Retinal pigment epithelial cell (primary cell): Measurements from ENCODE around the gene BID.

ENCODE experiments used
- DNase-seq: peaks from one replicate; pipeline ENCODE4 v3.0.0-alpha.2; 2010; ENCODE audit warnings: low read depth
- H3K4me3 ChIP-seq: 2 replicates; pipeline ENCODE4 v1.5.1; 2011; ENCODE audit warnings: mild to moderate bottlenecking, low read length, control low read depth, moderate library complexity
- TF ChIP-seq, protein P1 (sequence below): conservative IDR thresholded peaks from 2 replicates; pipeline ENCODE4 v1.5.1; 2011; ENCODE audit warnings: low read depth, low read length, control low read depth, inconsistent platforms

The BID gene

DNA sequence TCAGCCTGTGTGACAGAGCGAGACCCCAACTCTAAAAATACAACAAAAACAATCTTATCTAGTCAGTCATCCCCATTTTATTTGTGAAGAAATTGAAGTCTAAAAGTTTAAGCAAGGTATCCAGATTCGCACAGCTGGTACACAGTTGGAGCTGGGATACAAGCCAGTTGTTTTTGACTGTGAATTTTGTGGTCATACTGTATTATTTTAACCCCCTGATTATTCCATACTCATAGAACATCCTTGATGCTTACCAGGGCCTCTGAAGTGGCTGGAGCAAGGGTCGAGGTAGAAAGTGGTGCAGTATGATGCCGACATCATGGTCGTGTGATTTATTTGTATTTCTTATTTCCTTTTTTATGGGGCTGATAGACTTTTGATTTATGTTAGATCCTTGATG is 50.0 kb downstream of the BID start:
- TF ChIP-seq, protein P1, sequence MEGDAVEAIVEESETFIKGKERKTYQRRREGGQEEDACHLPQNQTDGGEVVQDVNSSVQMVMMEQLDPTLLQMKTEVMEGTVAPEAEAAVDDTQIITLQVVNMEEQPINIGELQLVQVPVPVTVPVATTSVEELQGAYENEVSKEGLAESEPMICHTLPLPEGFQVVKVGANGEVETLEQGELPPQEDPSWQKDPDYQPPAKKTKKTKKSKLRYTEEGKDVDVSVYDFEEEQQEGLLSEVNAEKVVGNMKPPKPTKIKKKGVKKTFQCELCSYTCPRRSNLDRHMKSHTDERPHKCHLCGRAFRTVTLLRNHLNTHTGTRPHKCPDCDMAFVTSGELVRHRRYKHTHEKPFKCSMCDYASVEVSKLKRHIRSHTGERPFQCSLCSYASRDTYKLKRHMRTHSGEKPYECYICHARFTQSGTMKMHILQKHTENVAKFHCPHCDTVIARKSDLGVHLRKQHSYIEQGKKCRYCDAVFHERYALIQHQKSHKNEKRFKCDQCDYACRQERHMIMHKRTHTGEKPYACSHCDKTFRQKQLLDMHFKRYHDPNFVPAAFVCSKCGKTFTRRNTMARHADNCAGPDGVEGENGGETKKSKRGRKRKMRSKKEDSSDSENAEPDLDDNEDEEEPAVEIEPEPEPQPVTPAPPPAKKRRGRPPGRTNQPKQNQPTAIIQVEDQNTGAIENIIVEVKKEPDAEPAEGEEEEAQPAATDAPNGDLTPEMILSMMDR: no peak
- no peak for DNase-seq
- no peak overlapping the region for H3K4me3 ChIP-seq

DNA sequence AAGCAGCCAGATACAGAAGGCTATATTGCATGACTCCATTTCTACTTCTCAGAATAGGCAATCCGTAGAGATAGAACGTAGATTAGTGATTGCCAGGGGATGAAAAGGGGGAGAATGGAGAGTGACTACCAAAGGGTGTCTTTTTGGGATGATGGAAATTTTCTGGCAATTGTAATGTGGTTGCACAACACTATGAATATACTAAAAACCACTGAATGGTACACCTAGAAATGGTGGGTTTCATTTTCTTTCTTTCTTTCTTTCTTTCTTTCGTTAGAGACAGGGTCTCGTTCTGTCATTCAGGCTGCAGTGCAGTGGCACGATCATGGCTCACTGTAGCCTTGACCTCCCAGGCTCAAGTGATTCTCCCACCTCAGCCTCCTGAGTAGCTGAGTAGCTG is 54.4 kb downstream of the BID start:
- TF ChIP-seq, protein P1: no peak
- no peak for DNase-seq
- H3K4me3 ChIP-seq: no peak overlapping the region

DNA sequence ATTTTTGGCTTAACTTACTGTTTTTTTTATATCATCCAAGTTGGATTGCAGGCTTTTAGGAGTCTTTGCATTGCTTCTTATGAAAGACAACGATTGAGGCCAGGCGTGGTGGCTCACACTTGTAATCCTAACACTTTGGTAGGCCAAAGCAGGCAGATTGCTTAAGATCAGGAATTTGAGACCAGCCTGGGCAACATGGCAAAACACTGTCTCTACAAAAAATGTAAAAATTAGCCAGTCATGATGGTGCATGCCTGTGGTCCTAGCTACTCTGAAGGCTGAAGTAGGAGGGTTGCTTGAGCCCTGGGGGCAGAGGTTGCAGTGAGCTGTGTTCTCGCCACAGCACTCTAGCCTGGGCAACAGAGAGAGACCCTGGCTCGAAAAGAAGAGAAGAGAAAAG is 56.6 kb downstream of the BID start:
- no peak overlapping the region for H3K4me3 ChIP-seq
- DNase-seq: no peak
- TF ChIP-seq, protein P1: no peak

DNA sequence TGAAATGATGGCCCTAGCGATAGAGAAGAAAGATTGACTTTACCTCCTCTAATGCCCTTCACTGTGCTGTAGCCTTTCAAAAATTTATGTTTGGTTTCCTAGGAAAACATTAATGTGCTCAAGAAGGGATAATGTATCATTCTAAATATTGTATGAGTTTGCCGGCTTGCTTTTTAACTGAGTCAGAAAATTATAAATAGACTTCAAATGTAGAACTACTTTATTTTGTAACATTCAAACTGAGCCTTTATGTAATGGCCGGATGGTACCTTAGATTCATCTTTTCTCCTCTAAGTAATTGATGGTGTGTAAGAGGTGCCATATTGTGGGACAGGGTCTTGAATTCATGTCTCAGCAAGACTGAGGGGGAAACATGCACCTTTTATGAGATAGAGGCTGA is 57.7 kb downstream of the BID start:
- TF ChIP-seq, protein P1: no peak
- H3K4me3 ChIP-seq: no peak overlapping the region
- DNase-seq: no peak

DNA sequence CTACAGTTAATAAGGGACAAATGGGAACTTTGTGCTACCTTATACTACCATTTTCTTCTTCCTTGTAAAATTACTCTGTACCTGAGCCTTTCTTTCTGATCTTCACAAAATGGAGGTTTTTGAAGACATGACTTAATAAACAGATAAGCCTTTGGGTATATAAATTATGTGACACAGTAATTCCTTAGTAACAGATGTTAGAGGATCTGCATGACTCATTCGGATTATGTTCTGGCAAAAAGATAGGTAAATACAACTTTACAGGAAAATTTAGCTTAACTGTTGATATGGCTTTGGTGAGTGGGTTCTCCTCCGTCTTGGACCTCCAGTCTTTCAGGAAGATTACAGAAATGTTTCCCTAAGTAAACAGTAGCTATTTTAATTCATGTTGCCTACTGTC is 61.8 kb downstream of the BID start:
- TF ChIP-seq, protein P1: no peak
- no peak for DNase-seq
- H3K4me3 ChIP-seq: no peak overlapping the region

DNA sequence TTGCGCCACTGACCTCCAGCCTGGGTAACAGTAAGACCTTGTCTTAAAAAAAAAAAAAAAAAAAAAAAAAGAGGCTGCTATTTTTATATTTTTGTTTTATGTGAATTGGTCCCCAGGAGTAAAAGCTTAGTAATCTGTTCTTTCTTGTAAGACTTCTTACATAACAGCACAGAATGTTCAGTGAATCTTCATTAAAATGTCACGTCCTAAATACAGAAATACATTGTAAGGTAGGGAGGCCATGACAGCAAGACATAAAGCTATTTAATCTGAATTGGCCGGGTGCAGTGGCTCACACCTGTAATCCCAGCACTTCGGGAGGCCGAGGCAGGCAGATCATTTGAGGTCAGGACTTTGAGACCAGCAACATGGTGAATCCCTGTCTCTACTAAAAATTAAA is 64.2 kb downstream of the BID start:
- H3K4me3 ChIP-seq: no peak overlapping the region
- no peak for DNase-seq
- TF ChIP-seq, protein P1: no peak

DNA sequence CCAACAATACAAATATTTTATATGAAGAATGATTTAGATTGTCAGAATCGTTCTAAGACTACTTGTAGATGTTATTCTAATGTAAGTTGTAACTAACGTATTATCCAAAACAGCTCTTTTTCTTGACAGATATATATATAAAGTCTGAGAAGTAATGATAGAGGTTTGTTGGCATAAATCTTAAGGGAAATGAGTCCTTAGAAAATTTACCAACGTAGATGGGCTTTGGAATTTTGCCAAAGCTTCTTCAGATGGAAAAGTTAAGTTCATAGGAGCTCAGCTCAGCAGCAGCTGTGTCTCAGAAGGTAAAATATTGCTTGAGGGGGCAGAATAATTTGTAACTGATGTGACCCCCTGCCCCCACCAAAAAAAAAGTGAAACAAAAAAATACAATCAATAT is 66.7 kb downstream of the BID start:
- DNase-seq: no peak

More for the DNA sequence above, 66.7 kb downstream of the BID start:
- TF ChIP-seq, protein P1: no peak
- peak overlapping the region; percentile 43 for H3K4me3 ChIP-seq
